NCI-H1694 (cell line): ENCODE results near the gene BAIAP2.
A peak's percentile ranks its signal among the peaks of the same experiment; 100 is the strongest.
"Not testable (repeated sequence)": the region's sequence is repeated elsewhere in the genome, so short reads cannot be mapped to it uniquely, and the experiment has no call there.

Experiments used
- DNase-seq: peaks from one replicate; lab custom pipeline; 2025; lab: John Stamatoyannopoulos, UW

The BAIAP2 gene

GRCh38 chr17:81140695-81141094 is 105.7 kb downstream of the BAIAP2 start:
- DNase-seq, result no peak

- DNase-seq, result peak; percentile 70
These were observed 107.6 kb downstream of the BAIAP2 start for GRCh38 chr17:81142301-81143199.

- no peak for DNase-seq
These were observed 108.2 kb downstream of the BAIAP2 start for GRCh38 chr17:81143200-81143527.

GRCh38 chr17:81143717-81144422 is 108.9 kb downstream of the BAIAP2 start:
- no peak for DNase-seq

GRCh38 chr17:81144423-81144781 is 109.5 kb downstream of the BAIAP2 start:
- DNase-seq, result no peak

DNA sequence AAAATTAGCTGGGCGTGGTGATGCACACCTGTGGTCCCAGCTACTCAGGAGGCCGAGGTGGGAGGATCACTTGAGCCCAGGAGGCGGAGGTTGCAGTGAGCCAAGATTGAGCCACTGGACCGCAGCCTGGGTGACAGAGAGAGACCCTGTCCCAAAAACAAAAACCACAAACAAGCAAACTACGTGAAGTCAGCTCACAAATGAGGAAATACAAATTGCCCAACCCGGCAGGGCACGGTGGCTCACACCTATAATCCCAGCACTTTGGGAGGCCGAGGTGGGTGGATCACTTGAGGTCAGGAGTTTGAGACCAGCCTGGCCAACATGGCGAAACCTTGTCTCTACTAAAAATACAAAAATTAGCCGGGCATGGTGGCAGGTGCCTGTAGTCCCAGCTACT is 111.3 kb downstream of the BAIAP2 start:
- DNase-seq, result not testable (repeated sequence)

- DNase-seq, result no peak
These were observed 112.8 kb downstream of the BAIAP2 start for GRCh38 chr17:81147701-81148100.

GRCh38 chr17:81148571-81148970 is 113.6 kb downstream of the BAIAP2 start:
- no peak for DNase-seq

- DNase-seq, result no peak
These were observed 114.1 kb downstream of the BAIAP2 start for GRCh38 chr17:81148986-81149533.

- no peak for DNase-seq
These were observed 115.6 kb downstream of the BAIAP2 start for GRCh38 chr17:81150377-81151077.

GRCh38 chr17:81151278-81151677 is 116.3 kb downstream of the BAIAP2 start:
- no peak for DNase-seq

- DNase-seq, result no peak
These were observed 117.4 kb downstream of the BAIAP2 start for GRCh38 chr17:81152288-81152828.

- DNase-seq, result no peak
These were observed 118.4 kb downstream of the BAIAP2 start for GRCh38 chr17:81153340-81153803.

DNA sequence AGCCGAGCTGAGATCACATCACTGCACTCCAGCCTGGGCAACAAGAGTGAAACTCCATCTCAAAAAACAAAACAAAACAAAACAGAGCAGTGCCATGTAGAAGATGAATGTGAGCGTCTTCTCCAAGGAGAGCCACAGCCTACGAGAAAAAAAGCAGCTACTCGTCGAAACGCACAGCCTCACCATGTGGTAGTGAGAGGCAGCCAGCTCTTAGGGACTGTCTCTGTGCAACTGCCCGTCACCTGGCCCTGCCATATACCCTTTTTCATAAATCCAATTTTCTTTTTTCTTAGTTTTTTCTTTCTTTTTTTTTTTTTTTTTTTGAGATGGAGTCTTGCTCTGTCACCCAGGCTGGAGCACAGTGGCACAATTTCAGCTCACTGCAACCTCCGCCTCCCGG is 119.1 kb downstream of the BAIAP2 start:
- not testable (repeated sequence) for DNase-seq

GRCh38 chr17:81154961-81155360 is 120.0 kb downstream of the BAIAP2 start:
- no peak for DNase-seq

DNA sequence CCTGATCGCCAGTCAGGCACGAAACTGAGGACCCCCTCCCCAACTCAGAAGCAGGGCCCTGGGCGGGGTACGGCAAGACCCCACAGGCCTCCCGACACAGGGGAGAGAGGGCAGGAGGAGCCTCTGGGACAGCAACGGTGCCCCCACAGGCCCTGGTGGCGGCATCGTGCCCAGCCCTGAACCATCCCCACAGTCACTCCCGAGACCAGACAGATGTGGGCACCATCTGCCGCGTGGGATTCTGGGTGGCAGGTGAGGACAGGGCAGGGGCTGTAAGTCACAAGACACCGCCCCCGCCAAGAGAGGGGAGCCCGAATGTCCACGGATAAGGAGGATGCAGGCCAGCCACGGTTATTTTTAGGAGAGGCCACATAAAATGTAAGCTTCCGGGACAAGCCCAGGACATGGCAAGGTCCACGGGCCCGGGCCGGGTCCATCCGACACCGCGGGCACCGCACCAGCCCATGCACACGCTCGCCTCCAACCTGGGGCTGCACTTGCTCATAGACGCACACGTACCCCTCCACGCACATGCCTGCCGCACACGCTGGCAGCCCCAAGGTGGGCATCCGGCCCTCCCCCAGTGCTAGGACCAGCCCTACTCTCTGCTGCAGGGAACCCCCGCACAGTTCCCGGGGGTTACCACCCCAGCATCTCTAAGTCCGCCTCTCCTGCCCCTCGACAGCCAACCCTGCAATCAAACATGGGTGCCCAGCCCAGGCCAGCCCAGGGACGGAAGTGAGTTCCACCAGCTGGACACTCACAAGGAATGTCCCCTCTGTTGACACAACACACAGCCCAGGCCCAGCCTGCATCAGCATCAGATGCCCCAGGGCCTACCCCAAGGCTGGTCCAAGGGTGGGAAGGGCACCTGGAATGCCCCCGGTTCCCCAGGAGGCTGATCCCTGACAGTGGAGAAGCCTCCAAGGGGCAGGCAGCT is 122.2 kb downstream of the BAIAP2 start:
- DNase-seq, result no peak

DNA sequence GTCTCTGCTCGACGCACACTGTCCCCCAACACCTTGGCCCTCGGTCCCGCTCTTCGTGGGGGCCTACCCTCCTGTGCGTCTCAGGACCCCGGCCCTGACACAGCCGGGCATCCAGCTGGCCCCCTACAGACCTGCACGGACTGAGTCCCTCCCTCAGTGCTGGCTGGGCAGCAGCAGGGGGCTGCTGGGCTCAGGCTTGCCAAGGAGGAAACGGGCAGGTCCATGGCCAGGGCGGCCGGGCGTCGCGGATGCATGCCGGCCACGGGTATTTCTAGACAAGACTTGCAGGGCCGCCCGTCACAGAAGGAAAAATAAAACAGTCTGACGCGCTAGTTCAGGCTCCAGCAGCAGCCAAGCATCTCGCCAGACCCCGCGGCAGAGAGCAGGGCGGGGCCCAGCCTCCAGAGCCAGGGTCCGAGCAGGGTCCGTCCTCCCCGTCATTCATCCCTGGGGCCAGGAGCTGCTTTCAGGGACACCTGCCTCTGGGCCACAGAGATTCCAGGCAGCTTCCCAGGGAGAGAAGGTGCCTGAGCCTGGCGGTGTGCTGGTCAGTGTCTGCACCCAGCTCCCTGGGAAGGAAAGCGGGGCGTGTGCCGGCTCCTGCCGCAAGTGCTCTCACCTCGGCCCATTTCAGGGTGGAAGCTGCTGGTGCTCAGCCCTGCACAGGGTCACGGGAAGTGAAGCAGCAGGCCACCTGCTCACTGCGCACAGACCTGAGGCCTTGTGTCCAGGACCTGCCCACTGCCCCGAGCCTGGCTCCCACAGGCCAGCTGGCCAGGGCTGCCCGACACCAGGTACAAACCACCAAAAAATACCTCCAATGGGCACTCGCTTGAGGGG is 123.1 kb downstream of the BAIAP2 start:
- no peak for DNase-seq

DNA sequence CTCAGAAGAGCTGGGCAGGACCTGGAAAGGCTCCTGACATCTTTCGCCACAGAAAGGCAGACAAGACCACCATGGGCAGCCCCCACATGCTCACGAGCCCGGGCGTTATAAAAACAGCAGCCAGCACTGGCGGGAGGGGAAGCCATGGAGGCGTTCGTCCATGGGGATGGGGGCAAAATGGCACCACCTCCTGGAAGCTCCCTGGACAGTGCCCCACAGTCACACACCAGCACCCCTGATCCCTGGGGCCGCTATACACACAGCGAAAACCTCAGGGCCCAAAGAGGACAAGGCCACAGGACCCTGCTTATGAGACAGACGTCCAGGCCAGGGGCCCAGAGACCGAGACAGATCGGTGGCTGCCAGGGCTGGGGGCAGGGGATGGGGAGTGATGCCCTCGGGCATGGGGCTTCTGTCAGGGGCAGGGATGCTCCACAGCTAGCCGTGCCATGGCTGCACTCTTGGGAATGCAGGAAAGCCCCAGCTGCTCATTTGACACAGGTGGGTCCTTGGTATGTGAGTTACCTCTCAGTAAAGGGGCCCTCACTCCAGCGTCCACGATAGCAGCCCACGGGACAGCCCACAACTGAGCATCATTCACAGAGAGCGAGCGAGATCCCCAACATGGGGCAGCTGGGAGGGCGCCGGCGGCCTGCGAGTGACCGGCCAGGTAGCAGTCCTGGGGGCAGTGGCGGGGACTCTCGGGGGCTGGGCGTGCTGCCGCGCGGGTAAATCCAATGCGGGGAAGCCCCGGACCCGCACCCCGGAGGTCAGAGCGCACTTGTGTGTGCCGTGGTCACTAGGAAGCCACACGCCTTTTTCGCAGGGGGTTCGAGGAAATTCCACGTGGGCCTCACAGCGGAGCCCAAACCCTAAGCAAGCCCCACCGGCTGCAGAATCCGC is 124.0 kb downstream of the BAIAP2 start:
- DNase-seq, result no peak
